ENCODE measurements around the gene CDK14.
"Not testable (repeated sequence)": the region's sequence is repeated elsewhere in the genome, so short reads cannot be mapped to it uniquely, and the experiment has no call there.

The CDK14 gene

DNA sequence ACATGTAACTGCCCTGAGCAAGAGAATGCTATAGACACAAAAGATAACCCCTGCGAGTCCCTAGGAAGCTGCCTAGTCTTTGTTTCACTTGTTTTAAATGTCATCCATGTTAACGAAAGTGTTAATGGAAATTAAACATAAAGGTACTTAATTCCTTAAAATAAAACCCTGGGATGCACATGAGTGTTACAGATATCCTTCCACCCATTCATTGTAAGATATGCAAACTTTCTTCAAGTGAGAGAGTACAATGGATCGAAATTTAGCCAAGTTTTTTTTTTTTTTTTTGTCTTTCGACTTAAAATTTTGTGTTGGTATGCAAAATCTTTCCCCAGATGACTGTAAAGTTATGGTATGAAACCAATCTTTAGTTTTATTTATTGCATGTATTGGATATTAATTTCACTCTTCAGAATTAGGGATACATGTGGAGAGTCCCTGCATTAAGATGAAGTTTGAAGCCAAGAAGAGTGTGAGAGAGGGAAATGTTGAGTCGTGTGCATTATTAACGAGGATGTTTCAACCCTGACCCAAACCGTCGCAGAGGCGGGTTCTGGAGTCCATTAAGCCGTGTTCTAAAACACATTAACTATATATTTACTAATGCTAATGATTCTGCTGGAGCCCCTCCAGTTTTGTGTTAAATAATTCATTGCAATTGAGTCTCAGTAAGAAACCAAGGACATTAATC is 1.6 kb downstream of the CDK14 start:
- no peak for DNase-seq

DNA sequence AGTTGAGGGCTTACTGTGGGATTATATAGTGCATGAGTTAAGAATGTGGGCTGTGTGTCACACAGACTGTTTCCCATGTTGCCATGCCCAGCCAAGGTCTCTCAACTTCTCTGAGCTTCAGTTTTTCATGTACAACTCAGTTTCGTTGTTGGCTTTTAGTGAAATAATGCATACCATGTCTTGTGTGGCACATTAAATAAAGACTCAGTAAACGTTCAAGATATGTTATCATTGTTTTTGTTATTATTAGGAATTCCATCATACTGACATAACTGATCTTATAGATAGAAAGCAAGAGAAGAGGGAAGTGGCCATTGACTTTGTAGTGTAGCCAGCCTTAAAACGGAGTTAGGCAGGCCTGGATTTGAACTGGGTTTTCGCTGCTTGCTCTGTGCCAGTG is 2.9 kb downstream of the CDK14 start:
- DNase-seq: no peak

GRCh38 chr7:90599892-90600555 is 3.9 kb downstream of the CDK14 start:
- DNase-seq: no peak

DNA sequence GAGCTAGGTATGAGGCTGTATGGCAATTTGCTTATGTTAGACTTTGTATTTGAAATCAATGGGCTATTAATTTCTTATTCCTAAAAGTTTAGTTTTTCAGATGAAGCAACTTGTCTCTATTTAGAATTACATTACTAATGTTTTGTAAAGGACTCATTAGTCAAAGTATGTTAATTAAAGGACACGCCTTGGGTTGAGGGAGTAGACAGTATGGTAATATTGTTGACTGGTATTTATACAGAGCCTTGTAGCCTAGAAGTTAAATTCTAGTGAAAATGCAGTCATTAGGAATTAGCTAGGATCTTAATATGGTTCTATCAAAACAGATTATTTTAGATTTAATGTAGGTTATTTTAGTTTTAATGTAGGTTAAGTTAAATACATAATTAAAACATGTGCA is 6.2 kb downstream of the CDK14 start:
- DNase-seq: no peak

DNA sequence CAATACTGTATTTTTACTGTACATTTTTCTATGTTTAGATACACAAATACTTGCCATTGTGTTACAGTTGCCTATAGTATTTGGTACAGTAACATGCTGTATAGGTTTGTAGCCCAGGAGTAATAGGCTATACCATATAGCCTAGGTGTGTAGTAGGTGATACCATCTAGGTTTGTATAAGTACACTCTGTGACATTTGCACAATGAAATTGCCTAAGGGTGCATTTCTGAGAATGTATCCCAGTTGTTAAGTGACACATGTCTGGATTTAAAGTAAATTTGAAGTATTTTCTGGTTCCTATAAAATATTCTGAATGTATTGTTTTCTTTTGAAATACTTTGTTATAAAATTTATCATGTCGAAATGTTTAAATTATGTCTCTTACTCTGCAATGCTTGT is 7.2 kb downstream of the CDK14 start:
- DNase-seq: no peak

DNA sequence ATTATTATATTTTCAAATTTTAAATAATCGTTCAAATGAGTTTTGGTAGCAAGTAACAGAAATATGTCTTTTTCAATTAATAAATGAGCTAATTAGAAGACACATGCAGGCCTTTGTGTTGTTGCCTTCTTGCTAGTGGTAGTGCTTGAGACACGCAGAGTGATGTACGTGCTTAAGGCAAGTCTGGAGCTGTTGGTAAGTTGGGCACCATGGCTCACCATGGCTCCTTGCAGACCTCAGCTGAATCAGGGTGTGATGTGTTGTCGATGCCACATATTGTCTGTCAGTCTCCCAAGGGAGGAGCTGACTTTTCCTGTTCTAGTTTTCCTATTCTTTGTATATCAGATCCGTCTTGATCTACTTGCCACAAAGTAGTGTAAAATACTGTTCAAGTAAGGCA is 8.3 kb downstream of the CDK14 start:
- no peak for DNase-seq

DNA sequence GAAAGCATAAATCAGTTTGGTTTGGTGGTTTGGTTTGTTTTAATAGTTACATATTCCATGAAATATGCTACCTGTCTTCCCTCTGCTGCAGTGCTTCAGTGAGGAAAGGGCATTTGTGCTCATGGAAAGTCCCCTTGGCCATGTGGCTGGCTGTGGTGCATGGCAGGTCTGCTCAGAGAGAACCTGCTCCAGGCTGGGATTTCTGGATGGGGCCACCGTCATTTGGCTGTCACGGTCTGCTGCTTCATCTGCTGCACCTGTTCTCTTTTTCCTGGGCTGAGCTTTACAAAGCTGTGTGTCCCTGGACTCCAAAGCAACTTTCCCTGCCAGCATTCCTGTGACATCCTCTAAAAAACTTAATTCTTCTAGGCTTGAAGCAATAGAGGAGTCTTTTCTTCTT is 8.9 kb downstream of the CDK14 start:
- DNase-seq: no peak

DNA sequence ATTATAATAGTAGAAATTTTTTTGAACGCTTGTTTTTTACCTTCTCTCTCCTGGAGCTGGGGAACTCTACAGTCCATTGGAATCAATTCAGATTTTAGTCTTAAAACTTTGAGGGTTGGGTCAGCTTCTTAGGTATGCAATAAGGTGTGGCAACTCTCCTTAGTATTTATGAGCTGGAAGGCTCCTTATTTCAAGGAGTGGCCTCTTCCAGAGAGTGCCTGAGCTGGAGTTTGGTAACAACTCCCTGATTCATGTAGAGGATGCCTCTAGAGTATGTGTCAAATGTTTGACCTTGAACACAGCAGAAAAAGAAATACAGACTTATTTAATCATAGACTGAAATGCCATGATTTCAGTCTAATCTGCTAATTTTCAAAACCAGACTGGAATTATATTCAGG is 11.1 kb downstream of the CDK14 start:
- DNase-seq: no peak

DNA sequence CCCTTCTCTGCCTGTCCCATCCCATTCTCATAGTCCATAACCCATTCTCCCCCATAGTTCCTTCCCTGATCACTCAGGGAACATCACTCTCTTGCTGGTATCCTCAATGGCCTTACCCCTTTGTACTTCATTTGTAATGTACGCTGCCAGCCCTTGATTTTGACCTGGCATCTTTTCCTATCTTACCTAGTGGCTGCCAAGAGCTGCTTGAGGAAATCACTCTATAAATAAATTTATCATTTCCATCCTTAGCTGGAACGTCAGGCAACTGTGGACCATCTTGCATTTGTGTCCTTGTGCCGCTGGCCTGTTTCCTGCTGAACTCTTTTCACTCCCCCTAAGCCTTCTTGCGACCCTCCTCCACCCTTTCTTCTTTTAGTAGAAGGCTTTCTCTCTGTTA is 14.0 kb downstream of the CDK14 start:
- DNase-seq: no peak

DNA sequence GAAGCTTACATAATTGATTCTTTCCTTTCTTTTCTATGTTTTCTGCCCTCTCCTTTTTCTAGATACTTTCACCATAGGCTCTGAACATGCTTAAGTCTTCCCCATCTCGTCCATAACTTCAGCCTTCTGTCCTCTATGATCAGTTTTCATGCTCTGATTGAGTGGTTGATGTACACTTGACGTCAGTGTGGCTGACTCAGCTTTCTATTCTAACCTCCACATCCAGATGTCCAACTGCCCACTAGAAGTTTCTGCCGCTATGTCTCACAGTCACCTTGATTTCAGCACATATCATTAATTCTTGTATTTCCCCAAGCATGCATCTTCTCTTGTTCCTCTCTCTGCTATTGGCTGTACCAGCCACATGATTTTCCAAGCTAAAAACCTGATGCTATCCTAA is 15.0 kb downstream of the CDK14 start:
- no peak for DNase-seq

DNA sequence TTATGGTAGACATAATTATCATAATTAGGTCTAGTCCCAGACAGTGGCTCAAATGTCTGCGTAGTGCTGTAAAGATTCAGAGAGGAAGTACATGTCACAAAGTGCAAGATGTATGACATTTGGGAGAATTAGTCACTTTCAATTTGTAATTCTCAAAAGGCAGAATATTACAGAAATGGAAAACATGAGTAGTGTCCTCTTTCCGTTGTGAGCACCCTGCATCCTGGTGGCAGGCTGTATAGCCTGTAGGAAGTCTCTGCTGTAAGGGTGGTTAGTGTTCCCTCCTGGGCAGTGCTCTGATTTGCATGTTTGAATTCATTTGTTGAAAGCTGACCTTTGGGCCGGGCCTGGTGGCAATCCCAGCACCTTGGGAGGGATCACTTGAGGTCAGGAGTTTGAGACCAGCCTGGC is 17.0 kb downstream of the CDK14 start:
- no peak for DNase-seq

DNA sequence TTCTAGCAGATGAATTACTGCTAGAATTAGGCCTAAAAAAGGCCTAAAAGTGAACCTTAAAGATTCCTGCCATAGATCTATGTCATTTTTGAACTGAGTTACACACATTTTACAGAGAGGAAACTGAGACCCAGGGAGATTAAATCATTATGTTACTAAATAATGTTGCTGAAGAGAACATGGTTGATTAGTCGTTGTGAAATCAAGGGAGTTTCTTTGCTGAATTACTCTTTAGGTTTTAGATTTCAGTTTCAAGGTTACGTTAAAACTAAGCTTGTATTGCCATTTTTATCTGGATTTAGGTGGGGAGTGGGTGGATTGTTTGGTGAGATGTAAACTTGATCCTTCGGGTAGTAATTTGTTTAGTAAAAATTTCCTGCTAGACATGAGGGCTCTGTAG is 21.3 kb downstream of the CDK14 start:
- DNase-seq: no peak

- no peak for DNase-seq
Observed at GRCh38 chr7:90618876-90619275, 22.8 kb downstream of the CDK14 start.

- no peak for DNase-seq
Observed at GRCh38 chr7:90621125-90621746, 25.1 kb downstream of the CDK14 start.

- DNase-seq: no peak
Observed at GRCh38 chr7:90621747-90622140, 25.6 kb downstream of the CDK14 start.

DNA sequence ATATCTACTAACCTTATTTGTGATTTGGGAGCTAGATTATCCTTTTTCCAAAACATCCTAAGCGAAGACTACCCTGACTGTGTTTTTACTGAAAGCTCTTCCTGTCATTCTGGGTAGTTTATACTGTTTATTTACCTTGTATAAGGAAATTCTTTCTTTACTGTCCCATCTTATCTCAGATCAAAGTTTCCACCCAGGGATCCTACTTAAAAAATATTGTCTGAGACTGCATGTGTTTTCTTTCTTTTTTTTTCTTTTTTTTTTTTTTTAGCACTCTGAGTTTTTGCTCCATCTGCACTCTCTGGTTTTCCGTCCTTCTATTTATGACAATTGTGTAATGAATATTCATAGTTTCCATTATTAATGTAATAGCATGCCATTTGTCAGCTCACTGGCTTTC is 26.5 kb downstream of the CDK14 start:
- DNase-seq: no peak

- DNase-seq: no peak
Observed at GRCh38 chr7:90624225-90624911, 28.2 kb downstream of the CDK14 start.

DNA sequence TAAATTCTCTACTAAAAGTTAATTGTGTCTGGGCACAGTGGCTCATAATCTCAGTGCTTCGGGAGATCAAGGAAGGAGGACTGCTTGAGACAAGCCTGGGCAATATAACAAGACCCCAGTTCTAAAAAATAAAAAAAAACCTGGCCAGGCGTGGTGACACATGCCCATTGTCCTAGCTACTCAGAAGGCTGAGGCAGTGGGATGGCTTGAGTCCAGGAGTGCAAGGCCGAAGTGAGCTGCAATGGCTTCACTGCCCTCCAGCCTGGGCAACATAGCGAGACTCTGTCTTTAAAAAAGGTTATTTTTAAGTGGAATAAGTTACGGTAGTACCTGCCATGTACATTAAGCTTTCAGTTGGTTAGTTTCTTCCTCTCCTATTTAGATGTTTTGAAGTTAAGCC is 28.9 kb downstream of the CDK14 start:
- no peak for DNase-seq

DNA sequence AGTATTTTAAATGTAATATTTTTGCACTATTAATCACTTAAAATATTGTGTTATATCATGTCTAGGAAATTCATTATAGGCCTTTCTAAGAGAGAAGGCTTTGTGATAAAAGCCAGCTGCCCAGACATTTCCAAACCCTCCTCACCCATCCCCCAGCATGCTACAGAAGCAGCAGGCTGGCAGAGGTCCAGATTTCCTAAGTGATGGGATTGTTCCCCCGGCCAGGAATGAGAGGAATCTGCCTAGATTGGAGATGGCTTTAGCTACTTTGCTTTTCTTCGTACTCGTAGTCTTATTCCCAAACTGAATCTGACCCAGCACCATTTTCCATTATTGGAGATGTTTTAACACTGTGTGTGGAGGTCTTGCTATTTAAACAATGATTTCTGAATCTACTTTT is 29.4 kb downstream of the CDK14 start:
- DNase-seq: no peak

DNA sequence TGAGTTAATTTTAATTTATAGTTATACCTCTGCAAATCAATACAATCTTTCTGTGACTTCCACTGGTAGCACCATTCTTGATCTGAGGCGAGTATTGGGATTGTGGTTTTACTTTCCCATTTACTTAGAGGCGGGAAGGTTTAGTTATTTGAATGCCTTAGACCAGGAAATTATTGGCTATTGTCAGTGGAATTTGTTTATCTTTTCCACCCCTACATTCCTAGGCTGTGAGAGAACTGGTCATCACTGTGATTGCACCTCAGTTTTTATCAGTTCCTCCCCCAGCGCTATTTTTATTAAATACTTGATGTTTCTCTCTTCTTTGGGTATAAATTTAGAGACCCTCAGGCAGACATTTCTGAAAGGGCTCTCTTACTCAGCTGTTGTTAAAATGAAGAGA is 29.9 kb downstream of the CDK14 start:
- no peak for DNase-seq

DNA sequence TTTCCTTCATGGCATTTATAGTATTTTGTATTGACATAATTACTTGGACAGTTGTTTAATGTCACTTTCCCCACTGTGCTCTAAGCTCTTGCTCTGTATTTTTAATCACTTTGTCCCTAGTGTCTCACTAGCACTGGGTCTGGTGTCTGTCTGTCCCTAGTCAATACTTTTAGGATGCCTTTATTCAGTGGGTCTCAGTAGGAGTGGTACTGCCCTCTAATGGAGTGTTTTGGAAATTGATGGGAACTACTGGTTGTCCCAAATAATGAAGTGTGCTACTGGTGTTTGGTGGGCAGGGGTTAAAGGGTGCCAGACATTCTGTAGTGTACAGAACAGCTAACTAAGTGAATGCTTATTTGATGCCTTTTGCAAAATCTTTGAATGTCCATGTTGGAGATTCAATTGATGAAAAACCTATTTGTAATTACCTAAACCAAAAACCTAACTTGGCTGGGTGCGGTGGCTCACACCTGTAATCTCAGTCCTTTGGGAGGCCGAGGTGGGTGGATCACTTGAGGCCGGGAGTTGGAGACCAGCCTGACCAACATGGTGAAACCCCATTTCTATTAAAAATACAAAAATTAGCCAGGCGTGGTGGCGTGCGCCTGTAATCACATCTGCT is 33.3 kb downstream of the CDK14 start:
- DNase-seq: no peak

DNA sequence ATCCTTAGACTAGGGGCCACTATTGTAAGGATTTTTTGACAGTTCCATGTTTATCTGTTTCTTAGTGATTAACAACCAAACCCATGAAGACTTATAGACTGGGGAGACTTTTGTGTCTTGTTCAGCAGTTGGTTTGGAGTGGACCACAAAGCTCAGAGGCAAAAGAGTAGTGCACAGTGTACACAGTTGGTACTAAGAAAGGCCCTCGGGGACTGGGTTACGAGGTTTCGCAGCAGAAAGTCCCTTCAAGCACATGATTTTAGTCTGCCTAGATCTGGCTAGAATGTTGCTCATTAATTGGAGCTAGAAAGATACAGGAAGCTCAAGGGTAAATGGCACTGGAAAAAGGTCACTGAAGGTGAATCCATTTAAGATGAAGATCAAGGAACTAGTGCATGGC is 35.4 kb downstream of the CDK14 start:
- DNase-seq: no peak

DNA sequence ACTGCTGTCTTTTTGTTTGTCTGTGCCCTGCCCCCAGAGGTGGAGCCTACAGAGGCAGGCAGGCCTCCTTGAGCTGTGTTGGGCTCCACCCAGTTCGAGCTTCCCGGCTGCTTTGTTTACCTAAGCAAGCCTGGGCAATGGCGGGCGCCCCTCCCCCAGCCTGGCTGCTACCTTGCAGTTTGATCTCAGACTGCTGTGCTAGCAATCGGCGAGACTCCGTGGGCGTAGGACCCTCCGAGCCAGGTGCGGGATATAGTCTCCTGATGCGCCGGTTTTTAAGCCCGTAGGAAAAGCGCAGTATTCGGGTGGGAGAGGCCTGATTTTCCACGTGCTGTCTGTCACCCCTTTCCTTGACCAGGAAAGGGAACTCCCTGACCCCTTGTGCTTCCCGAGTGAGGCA is 43.6 kb downstream of the CDK14 start:
- DNase-seq: not testable (repeated sequence)

DNA sequence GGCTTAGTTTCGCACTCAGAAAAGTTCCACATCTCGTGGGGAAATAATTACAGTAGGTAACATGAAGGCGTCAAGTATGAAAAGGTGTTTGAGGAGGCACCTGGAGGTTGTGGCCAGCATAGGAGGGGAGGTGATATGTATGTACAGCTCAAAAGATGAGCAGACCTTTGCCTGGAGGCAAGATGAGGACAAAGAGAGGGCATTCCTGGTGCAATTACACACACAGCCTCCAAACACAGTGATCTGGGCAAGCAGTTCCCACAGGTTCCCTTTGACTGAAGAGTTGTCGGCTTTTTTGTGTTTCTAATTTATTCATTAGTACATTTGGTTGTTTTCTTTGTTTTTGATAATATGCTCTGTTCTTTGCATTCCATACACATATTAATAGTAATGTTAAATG is 46.9 kb downstream of the CDK14 start:
- DNase-seq: no peak
